NCI-H1436 (cell line): ENCODE data around the gene PLCB4.
"Not testable (repeated sequence)": the region's sequence is repeated elsewhere in the genome, so short reads cannot be mapped to it uniquely, and the experiment has no call there.

Experiments used
- DNase-seq: peaks from one replicate; lab custom pipeline; 2025; lab: John Stamatoyannopoulos, UW

Gene PLCB4

GRCh38 chr20:9068841-9069663, at the start of gene PLCB4:
Gene PLCB4 (plus strand): TSS chr20:9069087. CDS start chr20:9307815, 238,728 bp downstream.
- peak; percentile 57 for DNase-seq

- no peak for DNase-seq
Measured at GRCh38 chr20:9019833-9020232, 49.1 kb upstream of the PLCB4 start.

- no peak for DNase-seq
Measured at GRCh38 chr20:9021216-9021615, 47.7 kb upstream of the PLCB4 start.

- DNase-seq, result no peak
Measured at GRCh38 chr20:9021699-9022098, 47.2 kb upstream of the PLCB4 start.

GRCh38 chr20:9022376-9022775, 46.5 kb upstream of the PLCB4 start:
- no peak for DNase-seq

GRCh38 chr20:9024606-9025005, 44.3 kb upstream of the PLCB4 start:
- DNase-seq, result no peak

GRCh38 chr20:9025011-9025410, 43.9 kb upstream of the PLCB4 start:
- no peak for DNase-seq

- DNase-seq, result no peak
Measured at GRCh38 chr20:9025643-9026042, 43.2 kb upstream of the PLCB4 start.

- DNase-seq, result no peak
Measured at GRCh38 chr20:9027626-9028025, 41.3 kb upstream of the PLCB4 start.

GRCh38 chr20:9028419-9028818, 40.5 kb upstream of the PLCB4 start:
- DNase-seq, result no peak

- no peak for DNase-seq
Measured at GRCh38 chr20:9031991-9032390, 36.9 kb upstream of the PLCB4 start.

- DNase-seq, result no peak
Measured at GRCh38 chr20:9032758-9033157, 36.1 kb upstream of the PLCB4 start.

- no peak for DNase-seq
Measured at GRCh38 chr20:9035126-9035525, 33.8 kb upstream of the PLCB4 start.

- DNase-seq, result no peak
Measured at GRCh38 chr20:9036593-9036992, 32.3 kb upstream of the PLCB4 start.

- DNase-seq, result no peak
Measured at GRCh38 chr20:9038791-9039535, 29.9 kb upstream of the PLCB4 start.

GRCh38 chr20:9040863-9041524, 27.9 kb upstream of the PLCB4 start:
- DNase-seq, result no peak

- DNase-seq, result no peak
Measured at GRCh38 chr20:9043364-9043763, 25.5 kb upstream of the PLCB4 start.

GRCh38 chr20:9047928-9048327, 21.0 kb upstream of the PLCB4 start:
- not testable (repeated sequence) for DNase-seq

GRCh38 chr20:9051508-9051907, 17.4 kb upstream of the PLCB4 start:
- no peak for DNase-seq

- no peak for DNase-seq
Measured at GRCh38 chr20:9052136-9052535, 16.8 kb upstream of the PLCB4 start.

GRCh38 chr20:9053108-9053507, 15.8 kb upstream of the PLCB4 start:
- no peak for DNase-seq

GRCh38 chr20:9054176-9054575, 14.7 kb upstream of the PLCB4 start:
- DNase-seq, result no peak

GRCh38 chr20:9059931-9060330, 9.0 kb upstream of the PLCB4 start:
- no peak for DNase-seq
